Stimulated activated CD8-positive, alpha-beta memory T cell treated with anti-CD3 and anti-CD28 coated beads, Interleukin-15, amount 100 ng/mL, for 4 hours (primary cell): Measurements from ENCODE around the gene NBDY.

ENCODE experiments used
- DNase-seq, 2 donors: peaks; one replicate each; pipeline ENCODE4 v3.0.0-alpha.2; 2020; ENCODE audit warnings: low read depth in 2 of 2

The NBDY gene

DNA sequence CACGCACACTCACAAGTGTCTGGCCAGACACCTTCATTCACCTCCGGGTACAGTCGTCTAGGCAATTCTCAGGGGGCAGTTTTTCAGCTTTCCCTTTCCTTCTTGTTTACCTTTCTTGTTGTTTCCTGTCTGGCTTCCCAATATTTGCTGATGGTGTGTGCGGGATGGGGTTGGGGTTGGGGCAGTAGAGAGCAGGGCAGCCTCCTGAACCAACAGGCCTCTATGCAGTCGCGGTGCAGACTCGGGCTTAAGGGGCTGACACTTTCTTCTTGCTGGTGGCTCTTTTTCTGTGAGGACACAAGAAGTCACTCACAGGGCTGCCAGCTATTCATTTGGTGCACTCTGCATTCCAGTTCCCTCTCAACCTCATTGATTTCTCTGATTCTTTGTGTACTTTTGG, 56.4 kb downstream of the NBDY start:
- no peak for DNase-seq

DNA sequence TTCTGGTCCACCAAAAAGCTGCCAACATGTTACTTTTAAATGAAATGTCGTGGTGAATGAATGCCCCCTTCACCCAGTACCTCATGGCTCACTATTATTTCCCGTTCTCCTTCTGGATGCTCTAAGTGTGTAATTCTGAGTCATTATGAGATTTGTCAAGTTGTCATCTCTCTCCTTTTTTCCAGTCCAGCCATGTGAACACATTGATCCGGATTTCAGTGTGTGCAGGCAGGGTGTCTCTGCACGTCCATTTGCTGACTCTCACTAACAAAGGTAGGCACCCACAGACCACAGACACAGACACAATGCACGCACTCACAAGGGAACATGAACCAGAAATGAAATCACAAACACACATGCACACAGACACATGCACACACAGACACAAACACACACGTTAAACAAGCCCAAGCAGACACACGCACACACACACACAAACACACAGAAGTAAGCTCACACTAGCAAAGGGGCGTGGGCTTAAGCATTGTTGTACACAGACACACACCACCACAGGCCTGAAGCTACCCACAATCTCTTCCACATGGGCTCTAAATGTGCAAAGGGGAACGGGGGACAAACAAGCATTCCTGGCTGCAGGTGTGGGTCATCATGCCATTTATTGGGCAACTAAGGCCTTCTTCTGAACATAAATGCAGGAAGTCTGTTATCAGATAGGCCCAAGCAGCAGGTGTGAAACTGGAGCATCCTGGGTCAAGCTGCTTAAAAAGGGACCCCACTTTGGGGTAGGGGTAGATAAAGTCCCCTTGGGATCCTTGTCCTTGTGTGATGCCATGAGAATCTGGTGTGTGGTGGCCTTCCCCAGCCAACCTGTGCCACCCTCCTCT, 58.1 kb downstream of the NBDY start:
- no peak for DNase-seq

DNA sequence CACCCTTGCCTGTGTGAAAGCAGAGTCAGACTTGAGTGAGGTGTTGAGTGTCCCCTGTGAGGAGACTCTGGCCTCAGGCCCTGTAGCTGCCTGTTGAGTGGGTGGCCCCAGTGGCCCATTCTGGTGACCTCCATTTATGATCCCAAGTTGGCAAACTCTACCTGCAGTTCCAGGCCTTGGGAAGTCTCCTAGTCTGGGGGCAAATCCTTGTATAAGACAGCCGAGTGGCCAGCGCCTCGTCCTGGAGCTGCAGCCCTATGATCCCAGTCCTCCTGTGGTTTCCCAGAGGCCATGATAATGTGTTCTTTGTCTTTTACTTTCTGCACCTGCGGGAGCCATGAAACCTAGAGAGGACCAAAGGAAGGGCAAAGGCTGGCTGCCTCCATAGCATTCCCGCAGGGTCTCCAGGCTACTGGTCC, 58.7 kb downstream of the NBDY start:
- DNase-seq: no peak

DNA sequence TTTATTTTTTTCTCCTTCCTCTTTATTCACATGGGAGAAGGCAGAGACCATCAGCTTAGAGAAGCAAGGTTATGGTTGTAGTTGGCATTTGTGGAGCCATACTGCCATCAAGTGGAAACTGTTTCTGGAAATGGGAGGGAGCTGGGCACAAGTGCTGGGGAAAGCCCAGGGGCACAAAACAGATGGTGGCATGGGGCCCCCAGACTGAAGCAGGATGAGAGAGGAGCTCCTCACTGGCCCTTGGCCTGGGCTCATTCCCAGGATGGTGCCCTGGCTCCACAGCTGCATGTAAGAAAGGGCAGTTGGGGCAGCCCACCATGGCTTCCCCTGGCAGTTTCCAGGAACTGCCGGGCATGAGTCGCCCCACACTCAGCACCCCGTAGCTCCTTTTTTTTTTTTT, 59.2 kb downstream of the NBDY start:
- DNase-seq: no peak

DNA sequence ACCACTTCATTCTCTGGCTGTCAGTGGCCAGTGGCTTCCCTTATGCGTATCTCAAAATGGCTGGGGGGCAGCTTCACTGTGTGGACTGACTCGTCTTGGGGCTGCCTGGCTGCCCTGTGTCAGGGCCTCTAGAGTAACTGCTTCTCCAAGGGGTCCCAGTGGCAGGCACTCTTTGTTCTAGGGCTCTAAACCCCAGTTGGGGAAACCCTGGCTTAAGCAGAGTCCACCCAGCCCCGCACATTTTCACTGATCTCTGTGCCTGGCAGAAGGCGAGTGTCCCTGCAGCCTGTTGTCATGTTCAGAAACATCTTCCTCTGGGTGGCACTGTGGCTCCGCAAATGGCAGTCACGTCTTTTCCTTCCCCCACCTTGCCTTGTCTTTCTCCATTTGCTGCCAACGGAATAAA, 59.7 kb downstream of the NBDY start:
- no peak for DNase-seq

DNA sequence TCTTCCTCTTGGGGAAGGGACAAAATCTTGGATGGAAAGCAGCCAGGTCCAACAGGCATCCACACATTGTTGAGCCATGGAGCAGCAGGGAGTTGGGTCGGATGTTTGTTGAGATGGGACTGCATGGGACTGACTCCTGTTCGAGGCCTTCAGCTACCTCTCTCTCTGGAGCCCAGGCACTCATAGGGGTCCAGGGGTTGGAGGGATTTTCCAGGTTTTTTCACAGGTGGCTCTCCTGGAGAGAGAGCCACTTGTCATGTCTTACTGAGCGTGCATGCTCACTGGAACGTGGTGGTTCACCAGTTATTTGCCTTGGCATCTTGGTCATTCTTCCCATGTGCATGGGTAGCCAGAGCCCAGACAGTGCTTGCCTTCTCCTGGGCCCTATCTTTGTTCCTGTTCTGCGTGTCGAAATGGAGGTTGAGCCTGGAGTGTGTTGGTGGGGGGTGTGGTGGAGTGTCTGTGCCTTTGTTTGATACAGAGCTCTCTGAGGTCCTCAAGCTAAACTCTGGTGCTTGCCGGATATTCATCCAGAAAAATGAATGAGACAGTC, 60.6 kb downstream of the NBDY start:
- no peak for DNase-seq

- DNase-seq: no peak
These were observed 61.7 kb downstream of the NBDY start for GRCh38 chrX:56790778-56791177.

- DNase-seq: no peak
These were observed 62.4 kb downstream of the NBDY start for GRCh38 chrX:56791456-56791855.

GRCh38 chrX:56792270-56793111, 63.4 kb downstream of the NBDY start:
- no peak for DNase-seq

DNA sequence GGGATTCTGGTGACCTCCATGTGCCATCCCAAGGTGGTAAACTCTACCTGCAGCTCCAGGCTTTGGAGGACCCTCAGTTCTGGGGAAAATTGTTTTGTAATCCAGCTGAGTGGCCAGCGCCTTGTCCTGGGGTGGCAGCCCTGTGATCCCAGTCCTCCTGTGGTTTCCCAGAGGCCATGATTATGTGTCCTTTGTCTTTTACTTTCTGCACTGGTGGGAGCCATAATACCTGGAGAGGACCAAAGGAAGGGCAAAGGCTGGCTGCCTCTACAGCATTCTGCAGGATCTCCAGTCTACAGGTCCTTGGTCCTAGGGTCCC, 64.0 kb downstream of the NBDY start:
- DNase-seq: no peak

GRCh38 chrX:56793521-56794320, 64.7 kb downstream of the NBDY start:
- DNase-seq: no peak

DNA sequence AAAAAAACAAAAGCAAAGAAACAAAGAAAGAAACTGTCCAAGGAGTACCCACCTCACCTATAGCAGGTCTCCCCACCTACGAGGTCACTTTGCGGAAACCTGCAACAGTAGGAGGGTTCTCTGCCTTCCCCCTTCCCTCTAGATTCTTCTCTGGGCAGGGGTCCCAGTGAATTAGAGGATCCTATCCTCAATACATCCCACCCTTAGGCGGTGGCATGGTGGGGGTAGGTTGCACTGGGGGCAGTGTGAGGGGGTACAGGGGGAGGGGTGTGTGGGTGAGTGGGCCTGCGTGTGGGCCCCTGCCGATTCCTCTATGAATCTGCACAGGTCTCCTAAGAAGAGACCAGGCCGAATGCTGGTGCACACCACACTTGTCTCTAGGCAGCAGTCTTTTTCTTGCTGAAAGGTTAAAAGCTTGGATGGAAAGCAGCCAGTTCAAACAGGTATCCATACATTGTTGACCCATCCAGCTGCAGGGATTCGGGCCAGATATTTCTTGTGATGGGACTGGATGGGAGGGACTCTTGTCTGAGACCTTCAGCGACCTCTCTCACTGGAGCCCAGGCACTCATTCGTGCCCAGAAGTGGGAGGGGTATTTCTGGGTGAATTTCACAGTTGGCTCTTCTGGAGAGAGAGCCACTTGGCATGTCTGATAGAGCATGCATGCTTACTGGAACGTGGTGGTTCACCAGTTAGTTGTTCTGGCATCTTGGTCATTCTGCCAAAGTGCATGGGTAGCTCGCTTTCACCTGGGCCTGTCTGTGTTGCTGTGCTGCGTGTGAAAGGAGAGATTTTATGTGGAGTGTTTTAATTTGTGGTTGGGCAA, 65.6 kb downstream of the NBDY start:
- no peak for DNase-seq

DNA sequence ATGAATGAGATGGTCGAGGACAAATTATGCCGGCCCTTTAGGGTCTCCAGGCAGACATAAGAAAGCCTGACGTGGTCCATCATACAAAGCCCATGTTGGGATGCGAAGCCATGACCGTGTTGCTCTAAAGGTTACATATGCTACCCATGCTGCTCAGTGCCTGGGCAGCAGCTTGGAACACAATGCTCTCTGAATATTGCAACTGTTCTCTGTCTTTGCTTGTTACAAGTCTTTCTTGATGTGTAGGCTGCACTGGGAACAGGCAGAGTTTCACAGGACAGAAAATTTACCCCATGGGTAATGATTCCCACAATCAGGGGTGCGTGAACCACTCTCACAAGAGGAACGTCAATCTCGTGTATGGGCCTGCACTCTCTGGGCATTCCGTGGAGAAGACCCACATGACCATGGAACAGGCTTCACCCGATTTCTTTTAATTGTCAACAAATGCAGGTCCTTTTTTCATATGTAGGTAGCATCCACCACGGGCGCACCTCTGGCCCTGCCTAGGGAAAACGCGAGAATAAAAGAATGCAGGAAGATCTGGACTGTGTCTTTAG, 66.3 kb downstream of the NBDY start:
- no peak for DNase-seq

DNA sequence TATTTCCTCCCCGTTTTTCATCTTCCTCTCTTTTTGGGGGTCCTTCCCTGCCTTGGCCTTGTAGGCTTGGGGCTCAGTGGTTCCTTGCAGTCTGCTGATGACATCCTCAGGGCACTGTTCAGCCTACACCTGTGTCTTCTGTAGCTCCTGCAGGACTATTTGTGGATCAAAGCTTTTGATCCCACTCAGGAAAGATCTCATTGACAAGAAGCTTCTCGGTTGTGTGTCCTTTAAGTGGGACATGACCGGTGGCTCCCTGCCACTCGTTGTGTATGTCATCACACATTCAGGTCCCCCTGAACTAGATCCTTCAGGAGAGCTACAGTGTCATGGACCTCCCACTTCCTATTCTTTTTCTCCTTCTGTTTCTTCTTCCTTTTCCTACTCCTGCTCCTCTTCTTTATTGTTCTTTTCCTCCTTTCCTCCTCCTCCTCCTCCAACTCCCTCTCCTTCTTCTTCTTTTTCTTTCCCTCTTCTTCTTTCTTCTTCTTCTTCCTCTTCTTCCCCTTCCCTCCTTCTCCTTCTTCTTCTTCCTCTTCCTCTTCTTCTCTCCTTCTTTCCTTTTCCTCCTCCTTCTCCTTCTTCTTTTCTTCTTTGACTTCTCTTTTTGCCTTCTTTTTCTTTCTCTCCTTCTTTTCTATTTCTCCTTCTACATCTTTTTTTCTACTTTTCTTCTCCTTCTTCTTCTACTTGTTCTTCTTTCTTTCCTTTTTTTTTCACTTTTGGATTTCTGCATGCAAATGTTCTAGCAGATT, 67.8 kb downstream of the NBDY start:
- DNase-seq: no peak

DNA sequence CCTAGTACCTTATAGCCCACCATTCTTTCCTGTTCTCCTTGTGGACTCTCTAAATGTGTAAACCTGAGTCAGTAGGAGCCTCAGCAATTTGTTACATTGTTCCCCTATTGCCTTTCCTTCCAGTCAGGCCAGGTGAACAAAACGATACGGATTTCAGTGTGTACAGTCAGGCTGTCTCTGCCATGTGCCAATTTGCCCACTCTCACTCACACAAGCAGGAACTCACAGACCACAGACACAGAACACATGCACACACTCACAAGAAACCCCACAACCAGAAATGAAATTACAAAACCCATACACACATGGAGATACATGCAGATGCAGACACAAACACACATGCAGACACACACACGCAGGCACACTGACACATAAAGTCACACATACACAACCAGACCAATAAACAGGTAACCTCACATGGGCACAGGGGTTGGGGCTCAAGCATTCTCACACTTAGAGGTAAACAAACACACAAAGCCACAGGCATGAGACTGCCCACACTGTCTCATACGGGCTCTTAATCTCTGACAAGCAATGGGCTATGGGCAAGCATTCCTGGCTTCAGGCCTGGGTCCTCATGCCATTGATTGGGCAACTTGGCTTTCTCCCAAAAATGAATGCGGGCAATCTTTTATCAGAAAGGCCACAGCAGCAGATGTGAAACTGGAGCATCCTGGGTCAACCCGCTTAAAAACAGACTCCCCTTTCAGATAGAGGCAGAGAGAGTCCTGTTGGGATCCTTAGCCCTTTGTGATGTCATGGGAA, 68.7 kb downstream of the NBDY start:
- DNase-seq: no peak

- no peak for DNase-seq
These were observed 69.3 kb downstream of the NBDY start for GRCh38 chrX:56798339-56798711.

GRCh38 chrX:56798866-56799758, 70.1 kb downstream of the NBDY start:
- no peak for DNase-seq

DNA sequence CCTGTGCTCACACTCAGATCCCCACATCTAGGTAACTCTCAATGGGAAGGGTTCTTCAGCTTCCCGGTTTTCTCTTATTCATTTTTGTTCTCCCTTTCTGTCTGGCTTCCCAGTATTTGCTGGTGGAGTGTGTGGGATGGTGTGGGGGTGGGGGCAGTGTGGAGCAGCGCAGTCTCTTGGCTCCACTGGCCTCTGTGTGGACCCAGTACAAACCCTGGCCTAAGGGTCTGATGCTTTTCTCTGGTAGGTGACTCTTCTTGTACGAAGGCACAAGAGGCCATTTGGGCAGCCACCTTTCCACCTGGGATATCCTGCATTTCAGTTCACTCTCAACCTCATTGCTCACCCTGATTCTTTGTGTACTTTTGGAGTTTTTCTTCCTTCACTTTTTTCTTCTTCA, 71.3 kb downstream of the NBDY start:
- DNase-seq: no peak
